HG03097 (cell line): ENCODE data around the gene KASH5.
"Not testable (repeated sequence)": the region's sequence is repeated elsewhere in the genome, so short reads cannot be mapped to it uniquely, and the experiment has no call there.

Experiments
- ATAC-seq: cut with Tn5 transposase; IDR thresholded peaks from one replicate; pipeline ENCODE4 v1.9.1; 2021; ENCODE audit not compliant: unreplicated experiment, low FRiP score

KASH5 gene

DNA sequence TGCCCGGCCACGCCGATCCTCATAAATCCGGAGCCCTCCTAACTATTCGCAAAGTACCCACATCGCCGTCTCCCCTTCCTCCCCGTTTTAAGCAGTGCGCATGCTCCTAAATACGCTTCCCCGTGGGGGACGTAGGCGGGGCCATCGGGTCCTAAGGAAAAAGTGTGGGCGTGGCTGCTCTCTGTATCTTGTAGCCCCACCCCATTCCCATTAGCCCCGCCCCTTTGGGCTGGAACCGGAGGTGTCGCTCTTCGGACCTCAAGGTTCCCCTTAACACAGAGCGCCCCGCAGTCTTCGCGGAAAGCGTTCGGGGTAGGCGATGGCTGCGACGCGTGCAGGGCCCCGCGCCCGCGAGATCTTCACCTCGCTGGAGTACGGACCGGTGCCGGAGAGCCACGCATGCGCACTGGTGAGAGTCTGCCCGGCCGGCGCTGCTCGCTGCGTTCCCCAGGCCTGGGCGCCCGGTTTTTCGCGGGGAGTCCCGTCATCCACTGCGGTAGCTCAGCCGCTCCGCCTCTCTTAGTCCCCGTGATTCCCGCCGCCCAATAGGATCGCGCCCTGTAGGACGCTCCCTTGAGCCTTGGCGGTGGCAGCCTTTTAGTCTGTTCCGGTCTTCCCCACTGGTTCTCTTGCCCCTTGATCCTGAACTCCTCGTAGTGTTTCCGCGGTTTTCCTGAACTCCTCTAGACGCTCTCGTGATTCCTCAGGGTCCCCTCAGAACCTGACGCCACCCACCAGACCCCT is 65.1 kb downstream of the KASH5 start, which contains the start of gene ALDH16A1:
ALDH16A1 (plus strand) TSS at position 213 of the 744 bp plus-strand sequence; CDS start at position 320, 107 bp downstream.
- ATAC-seq = peak; percentile 79

DNA sequence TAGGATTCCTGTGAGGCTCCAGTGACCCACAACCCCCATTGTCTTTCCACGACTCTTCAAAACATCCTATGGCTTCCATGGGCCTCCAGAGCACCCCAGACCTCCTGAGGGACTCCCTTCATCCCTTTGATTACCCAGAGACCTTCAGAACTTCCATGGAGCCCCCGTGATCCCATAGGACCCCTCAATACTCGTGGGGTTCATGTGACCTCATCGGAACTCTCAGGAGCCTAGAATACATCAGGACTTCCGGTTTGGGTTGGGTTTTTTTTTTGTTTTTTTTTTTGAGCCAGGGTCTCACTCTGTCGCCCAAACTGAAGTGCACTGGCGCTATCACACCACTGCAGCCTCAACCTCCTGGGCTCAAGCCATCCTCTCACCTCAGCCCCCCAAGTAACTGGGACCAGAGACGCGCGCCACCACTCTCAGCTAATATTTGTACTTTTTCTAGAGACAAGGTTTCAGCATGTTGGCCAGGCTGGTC is 65.8 kb downstream of the KASH5 start:
- no peak for ATAC-seq

DNA sequence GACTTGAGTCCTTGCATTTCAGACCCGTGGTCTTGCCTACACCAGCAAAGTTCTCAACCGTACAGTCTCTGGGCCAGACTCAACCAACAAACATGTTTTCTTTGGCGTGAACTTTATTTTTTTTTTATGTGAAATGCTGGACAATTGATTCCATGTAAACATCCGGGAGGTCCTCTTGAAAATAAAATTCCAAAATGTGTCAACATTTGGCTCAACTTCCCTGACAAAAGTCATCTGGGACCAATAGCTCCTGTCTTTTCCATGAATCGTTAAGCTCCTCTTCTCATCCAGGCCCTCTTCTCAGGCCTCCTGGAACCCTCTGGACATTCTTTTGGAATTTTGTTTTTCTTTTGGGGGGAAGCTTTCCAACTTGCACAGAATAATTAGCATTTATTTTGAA is 67.7 kb downstream of the KASH5 start:
- no peak for ATAC-seq

DNA sequence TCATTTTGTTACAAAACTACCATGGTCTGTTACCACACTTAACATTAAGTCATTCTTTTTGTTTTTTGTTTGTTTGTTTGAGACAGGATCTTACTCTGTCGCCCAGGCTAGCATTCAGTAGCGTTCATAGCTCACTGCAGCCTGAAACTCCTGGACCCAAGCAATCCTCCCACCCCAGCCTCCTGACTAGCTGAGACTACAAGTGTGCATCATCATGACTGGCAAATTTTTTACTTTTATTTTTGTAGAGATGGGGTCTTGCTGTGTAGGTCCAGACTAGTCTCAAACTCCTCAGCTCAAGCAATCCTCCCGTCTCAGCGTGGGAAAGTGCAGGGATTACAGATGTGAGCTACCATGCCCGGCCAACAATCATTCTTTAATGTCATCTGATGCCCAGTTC is 68.3 kb downstream of the KASH5 start:
- ATAC-seq = no peak

DNA sequence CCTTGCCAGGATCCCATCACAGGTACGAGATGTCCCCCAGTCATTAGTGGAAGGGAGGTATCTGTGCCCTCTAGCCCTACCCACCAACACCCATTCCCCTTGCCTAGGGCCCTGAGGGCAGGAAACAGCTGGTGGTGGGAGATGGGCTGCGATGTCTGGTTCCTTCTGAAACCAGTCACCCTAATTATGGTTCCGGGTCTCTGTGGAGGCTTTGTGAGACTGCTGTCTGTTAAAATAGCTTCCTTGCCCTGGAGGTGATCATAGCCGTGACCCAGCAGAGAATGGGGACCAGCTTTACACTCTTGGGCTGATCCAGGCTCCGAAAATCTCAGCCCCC is 70.5 kb downstream of the KASH5 start:
- ATAC-seq = no peak

DNA sequence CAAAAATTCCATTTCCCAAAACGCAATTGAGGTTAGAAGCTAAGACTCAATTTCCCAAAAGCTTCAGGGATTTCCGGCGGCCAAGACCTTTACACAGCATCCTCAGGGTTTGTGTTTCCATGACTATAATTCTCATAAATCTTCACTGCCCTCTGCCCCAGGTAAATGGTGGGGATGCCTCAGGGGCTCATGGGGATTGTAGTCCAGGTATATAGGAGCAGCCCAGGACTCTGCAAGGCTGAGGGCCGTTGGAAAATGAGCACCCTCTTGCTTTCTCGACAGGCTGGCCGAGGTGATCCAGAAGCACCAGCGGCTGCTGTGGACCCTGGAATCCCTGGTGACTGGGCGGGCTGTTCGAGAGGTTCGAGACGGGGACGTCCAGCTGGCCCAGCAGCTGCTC is 71.3 kb downstream of the KASH5 start:
- no peak for ATAC-seq

DNA sequence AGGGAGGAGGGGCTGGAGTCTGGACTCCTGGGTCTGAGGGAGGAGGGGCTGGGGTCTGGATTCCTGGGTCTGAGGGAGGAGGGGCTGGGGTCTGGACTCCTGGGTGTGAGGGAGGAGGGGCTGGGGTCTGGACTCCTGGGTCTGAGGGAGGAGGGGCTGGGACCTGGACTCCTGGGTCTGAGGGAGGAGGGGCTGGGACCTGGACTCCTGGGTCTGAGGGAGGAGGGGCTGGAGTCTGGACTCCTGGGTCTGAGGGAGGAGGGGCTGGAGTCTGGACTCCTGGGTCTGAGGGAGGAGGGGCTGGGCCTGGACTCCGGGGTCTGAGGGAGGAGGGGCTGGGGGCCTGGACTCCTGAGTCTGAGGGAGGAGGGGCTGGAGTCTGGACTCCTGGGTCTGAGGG is 73.1 kb downstream of the KASH5 start:
- not testable (repeated sequence) for ATAC-seq

DNA sequence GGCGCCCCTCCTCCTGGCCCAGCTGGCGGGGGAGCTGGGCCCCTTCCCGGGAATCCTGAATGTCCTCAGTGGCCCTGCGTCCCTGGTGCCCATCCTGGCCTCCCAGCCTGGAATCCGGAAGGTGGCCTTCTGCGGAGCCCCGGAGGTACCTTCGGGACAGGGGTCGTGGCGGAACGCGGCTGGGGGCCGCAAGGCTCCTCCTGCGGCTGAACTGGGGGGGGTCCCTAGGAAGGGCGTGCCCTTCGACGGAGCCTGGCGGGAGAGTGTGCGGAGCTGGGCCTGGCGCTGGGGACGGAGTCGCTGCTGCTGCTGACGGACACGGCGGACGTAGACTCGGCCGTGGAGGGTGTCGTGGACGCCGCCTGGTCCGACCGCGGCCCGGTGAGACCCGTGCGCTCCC is 73.6 kb downstream of the KASH5 start:
- no peak for ATAC-seq

DNA sequence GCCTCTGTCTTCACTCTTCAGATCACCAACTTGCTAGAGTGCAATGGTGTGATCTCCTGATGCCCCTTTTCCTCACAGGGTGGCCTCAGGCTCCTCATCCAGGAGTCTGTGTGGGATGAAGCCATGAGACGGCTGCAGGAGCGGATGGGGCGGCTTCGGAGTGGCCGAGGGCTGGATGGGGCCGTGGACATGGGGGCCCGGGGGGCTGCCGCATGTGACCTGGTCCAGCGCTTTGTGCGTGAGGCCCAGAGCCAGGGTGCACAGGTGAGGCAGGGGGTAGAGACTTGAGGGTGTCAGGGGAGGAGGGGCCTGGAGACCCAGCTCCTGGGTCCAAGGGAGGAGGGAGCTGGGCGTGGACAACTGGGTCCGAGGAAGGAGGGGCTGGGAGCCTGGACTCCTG is 74.4 kb downstream of the KASH5 start:
- no peak for ATAC-seq

DNA sequence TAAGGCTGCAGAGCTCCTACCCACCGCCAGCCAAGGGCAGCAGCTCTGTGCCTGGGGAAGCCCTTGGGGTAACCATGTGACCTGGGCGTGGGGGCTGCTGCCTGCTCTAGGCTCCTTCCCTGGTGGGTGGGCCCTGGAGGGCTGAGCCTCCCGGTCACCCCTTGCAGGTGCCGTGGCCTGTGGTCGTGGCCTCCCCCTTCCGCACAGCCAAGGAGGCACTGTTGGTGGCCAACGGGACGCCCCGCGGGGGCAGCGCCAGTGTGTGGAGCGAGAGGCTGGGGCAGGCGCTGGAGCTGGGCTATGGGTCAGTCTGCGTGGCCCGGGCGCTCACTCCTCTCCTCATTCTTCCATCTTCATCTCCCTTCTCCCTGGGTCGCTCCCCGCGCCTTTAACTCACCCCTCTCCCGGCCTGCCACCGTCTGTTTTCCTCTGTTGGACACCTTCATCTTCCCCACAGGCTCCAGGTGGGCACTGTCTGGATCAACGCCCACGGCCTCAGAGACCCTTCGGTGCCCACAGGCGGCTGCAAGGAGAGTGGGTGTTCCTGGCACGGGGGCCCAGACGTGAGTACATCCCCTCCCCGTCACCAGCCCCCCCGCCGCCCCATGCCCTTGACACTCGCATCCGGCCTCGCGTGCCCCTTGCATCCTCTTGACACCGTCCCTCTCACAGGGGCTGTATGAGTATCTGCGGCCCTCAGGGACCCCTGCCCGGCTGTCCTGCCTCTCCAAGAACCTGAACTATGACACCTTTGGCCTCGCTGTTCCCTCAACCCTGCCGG is 76.1 kb downstream of the KASH5 start:
- ATAC-seq = no peak

DNA sequence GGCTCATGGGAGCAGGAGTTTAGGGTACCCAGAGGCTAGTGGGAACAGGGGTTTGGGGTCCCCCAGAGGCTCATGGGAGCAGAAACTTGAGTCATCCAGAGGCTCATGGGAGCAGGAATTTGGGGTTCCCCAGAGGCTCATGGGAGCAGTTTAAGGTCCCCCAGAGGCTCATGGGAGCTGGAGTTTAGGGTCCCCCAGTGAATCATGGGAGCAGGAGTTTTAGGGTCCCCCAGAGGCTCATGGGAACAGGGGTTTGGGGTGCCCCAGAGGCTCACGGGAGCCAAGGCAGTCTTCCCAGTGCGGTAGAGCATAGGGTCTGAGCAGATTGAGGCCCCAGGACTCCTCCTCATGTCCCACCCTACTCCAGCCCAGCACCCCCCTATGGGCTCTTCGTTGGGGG is 77.3 kb downstream of the KASH5 start:
- no peak for ATAC-seq
